Duodenal mucosa (tissue), 2 donors: ENCODE data around the gene NFATC1.
A peak's percentile ranks its signal among the peaks of the same experiment; 100 is the strongest.

Experiments used
- H3K27ac ChIP-seq: one replicate; pipeline ENCODE4 v1.7.0; 2013; ENCODE audit warnings: low read depth, low read length
- H3K27me3 ChIP-seq, 2 donors: one replicate each; pipeline ENCODE4 v1.7.0; 2013; ENCODE audit warnings: low read length in 2 of 2, control low read depth in 1 of 2; ENCODE audit not compliant: insufficient read depth in 2 of 2, control insufficient read depth in 1 of 2
- H3K36me3 ChIP-seq, 2 donors: one replicate each; pipeline ENCODE4 v1.7.0; 2013; ENCODE audit warnings: low read length in 2 of 2, control low read depth in 1 of 2; ENCODE audit not compliant: insufficient read depth in 2 of 2, control insufficient read depth in 1 of 2
- H3K4me1 ChIP-seq, 2 donors: one replicate each; pipeline ENCODE4 v1.7.0; 2013; ENCODE audit warnings: low read length in 2 of 2, control low read depth in 1 of 2; ENCODE audit not compliant: insufficient read depth in 2 of 2, control insufficient read depth in 1 of 2
- H3K4me3 ChIP-seq, 2 donors: one replicate each; pipeline ENCODE4 v1.7.0; 2013; ENCODE audit warnings: low read length in 2 of 2, low read depth in 1 of 2
- H3K9ac ChIP-seq, 2 donors: one replicate each; pipeline ENCODE4 v1.7.0; 2013; ENCODE audit warnings: low read length in 2 of 2, low read depth in 1 of 2
- H3K9me3 ChIP-seq, 2 donors: one replicate each; pipeline ENCODE4 v1.7.0; 2013; ENCODE audit warnings: low read length in 2 of 2, control low read depth in 1 of 2; ENCODE audit not compliant: control insufficient read depth in 1 of 2

Gene NFATC1

DNA sequence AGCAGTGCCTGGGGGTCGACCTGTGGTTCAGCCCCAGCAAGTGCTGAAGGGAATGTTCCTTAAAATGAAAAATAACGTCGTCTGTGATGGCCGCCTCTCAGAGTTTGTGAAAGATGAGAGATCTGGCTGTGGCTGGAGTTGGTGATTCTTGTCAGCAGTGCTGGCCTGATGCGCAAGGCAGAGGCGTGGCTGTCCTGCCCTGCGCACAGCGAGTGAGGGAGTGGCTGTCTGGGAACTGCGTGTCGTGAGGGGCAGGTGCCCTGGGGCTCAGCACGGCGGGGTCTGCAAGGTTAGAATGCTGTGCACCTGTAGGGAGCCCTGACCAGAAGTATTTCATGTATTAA is 8.8 kb downstream of the NFATC1 start:
- H3K9ac ChIP-seq: peak overlapping the region in 1 of 2 donors; percentile 2
- H3K27ac ChIP-seq: no peak overlapping the region
- H3K9me3 ChIP-seq: no peaks in the 10 kb centered on the region
- peaks cover 0 to 15% of the 10 kb centered on the region in 2 donors for H3K4me1 ChIP-seq
- no peaks in the 10 kb centered on the region for H3K36me3 ChIP-seq
- H3K4me3 ChIP-seq: no peak overlapping the region
- H3K27me3 ChIP-seq: no peaks in the 10 kb centered on the region

DNA sequence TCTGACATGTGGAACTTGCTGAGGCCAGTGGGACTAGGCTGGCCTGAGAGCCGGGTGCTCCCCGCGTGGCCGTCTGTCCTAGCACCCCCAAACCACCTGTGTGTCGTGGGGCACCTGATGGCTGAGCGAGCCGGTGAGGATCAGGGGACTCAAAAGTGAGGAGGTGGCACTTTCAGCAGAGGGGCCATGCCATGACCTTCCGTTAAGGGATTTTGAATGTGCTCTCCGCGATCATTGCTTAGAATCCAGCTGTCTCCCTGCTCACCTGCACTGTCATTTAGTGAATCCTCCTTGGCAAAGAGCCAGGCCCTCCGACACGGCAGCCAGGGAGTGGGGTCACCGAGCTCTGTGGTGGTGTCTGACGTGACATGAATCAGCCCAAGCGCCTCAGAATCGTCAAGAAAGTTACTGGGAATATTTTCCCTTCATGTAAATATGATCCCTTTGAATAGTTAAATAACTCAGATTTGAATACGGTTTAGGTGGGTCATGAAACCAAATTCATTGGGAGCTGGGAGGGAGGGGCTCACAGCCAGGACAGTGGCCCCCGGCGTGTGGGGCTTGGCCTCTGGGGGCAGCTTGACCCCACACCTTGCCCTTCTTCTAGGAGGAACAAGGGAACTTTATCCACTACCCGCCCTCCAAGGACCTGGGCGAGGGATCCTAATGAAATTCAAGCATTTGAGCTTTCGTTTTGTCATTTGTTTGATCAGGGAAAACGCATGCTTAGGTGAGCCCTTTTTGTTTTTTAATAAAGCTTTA is 9.5 kb downstream of the NFATC1 start:
- H3K9ac ChIP-seq: no peak overlapping the region
- no peak overlapping the region for H3K4me3 ChIP-seq
- no peaks in the 10 kb centered on the region for H3K27me3 ChIP-seq
- no peaks in the 10 kb centered on the region for H3K9me3 ChIP-seq
- H3K36me3 ChIP-seq: no peaks in the 10 kb centered on the region
- H3K27ac ChIP-seq: peak overlapping the region; percentile 64
- peaks cover 0 to 15% of the 10 kb centered on the region in 2 donors for H3K4me1 ChIP-seq

DNA sequence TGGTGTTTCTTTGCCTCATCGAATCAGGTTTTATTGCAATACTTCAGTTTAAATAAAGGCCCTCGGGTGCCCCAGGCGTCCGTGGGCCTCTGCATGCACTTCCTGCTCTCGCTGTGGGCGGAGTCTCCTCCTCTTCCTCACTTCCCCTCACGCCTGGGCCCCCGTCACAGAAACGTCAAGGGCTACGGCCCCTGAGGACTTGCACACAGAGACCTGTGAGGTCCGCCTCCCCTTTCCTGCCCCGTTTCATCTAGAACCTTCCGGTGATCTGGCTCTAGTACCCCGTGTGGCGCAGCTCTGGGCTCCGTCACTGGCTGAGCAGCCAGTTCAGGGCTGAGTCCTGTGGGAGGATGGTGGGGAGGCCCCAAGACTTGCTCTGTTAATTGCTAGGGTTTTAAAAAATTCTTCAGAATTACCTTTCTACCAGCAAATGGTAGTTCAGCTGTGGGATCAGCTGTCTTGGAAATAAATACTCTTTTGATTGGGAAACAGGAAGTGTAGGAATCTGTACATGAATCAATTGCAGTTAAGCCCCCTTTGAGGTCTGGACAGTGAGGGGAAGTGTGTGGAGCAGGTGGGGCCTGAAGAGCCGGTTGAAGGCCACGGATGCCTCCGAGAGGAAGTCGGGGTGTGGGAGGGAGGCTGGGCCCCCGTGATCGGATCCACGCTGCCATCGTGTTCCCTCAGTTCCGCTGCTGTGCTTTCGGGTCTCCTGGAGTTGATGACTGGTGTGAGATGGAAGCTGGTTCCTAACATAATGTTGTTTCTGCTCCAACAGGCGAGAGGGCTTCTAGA is 10.2 kb downstream of the NFATC1 start:
- no peaks in the 10 kb centered on the region for H3K36me3 ChIP-seq
- H3K9ac ChIP-seq: no peak overlapping the region
- H3K4me3 ChIP-seq: peak overlapping the region in 1 of 2 donors; percentile 2
- no peaks in the 10 kb centered on the region for H3K9me3 ChIP-seq
- no peak overlapping the region for H3K27ac ChIP-seq
- H3K27me3 ChIP-seq: no peaks in the 10 kb centered on the region
- peaks cover 0 to 15% of the 10 kb centered on the region in 2 donors for H3K4me1 ChIP-seq

- Histone ChIP-seq H3K4me1 (peaks cover 0 to 15% of the 10 kb centered on the region in 2 donors), H3K9ac (no peak overlapping the region), H3K27me3 (no peaks in the 10 kb centered on the region), H3K4me3 (no peak overlapping the region), H3K27ac (no peak overlapping the region), H3K9me3 (no peaks in the 10 kb centered on the region), H3K36me3 (no peaks in the 10 kb centered on the region)
These were observed 11.0 kb downstream of the NFATC1 start for GRCh38 chr18:79406708-79407107.

DNA sequence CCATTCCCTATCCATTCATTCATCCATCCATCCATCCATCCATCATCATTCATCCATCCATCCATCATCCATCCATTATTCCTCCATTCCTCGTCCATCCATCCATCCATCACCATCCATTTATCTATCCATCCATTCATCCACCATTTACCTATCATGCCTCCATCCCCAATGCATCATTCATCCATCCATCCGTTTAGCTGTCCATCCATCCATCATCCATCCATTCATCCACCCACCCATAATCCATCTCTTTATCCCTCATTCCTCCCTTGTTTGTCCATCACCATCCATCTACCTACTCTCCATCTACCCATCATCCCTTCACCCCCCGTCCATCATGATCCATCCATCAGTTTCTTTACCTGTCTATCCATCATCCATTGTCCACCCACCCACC is 13.6 kb downstream of the NFATC1 start:
- Histone ChIP-seq H3K4me3 (no peak overlapping the region), H3K9ac (no peak overlapping the region), H3K4me1 (peaks cover 0 to 8% of the 10 kb centered on the region in 2 donors), H3K9me3 (no peaks in the 10 kb centered on the region), H3K27ac (no peak overlapping the region), H3K36me3 (peaks cover 0 to 8% of the 10 kb centered on the region in 2 donors), H3K27me3 (no peaks in the 10 kb centered on the region)

GRCh38 chr18:79410171-79410641 is 14.5 kb downstream of the NFATC1 start:
- Histone ChIP-seq H3K27ac (no peak overlapping the region), H3K4me1 (peaks cover 0 to 4% of the 10 kb centered on the region in 2 donors), H3K4me3 (no peak overlapping the region), H3K36me3 (peaks cover 0 to 8% of the 10 kb centered on the region in 2 donors), H3K9me3 (no peaks in the 10 kb centered on the region), H3K27me3 (no peaks in the 10 kb centered on the region), H3K9ac (no peak overlapping the region)

- Histone ChIP-seq H3K36me3 (peaks cover 0 to 8% of the 10 kb centered on the region in 2 donors), H3K4me3 (no peak overlapping the region), H3K27ac (no peak overlapping the region), H3K9ac (no peak overlapping the region), H3K4me1 (no peaks in the 10 kb centered on the region), H3K9me3 (no peaks in the 10 kb centered on the region), H3K27me3 (no peaks in the 10 kb centered on the region)
These were observed 15.2 kb downstream of the NFATC1 start for GRCh38 chr18:79410731-79411613.

GRCh38 chr18:79411614-79412526 is 16.1 kb downstream of the NFATC1 start:
- Histone ChIP-seq H3K27ac (no peak overlapping the region), H3K9ac (no peak overlapping the region), H3K4me1 (no peaks in the 10 kb centered on the region), H3K27me3 (no peaks in the 10 kb centered on the region), H3K9me3 (no peaks in the 10 kb centered on the region), H3K4me3 (no peak overlapping the region), H3K36me3 (peaks cover 0 to 8% of the 10 kb centered on the region in 2 donors)

DNA sequence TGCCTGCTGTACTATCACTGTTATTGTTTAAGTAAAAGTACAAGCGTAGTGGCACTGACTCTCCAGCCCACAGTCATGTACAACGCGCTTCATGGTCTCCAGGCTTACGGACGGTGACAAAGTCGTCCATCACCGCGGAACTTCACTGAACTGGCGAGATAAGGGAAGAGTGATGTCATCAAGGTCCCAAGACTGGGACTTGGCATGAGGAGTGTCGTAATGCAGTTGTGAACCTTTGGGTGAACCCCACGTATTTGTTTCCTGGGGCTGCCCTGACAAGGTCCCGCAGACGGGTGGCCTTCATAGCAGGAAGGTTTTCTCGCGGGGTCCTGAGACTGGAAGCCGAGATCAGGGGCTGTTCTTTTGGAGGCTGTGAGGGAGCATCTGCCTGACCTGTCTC is 17.3 kb downstream of the NFATC1 start:
- H3K4me1 ChIP-seq: no peaks in the 10 kb centered on the region
- no peaks in the 10 kb centered on the region for H3K27me3 ChIP-seq
- H3K36me3 ChIP-seq: peaks cover 0 to 8% of the 10 kb centered on the region in 2 donors
- H3K4me3 ChIP-seq: no peak overlapping the region
- H3K27ac ChIP-seq: no peak overlapping the region
- no peak overlapping the region for H3K9ac ChIP-seq
- H3K9me3 ChIP-seq: no peaks in the 10 kb centered on the region
